Cerebellar cortex (tissue), 1 donor: ENCODE measurements around the gene CFAP210.
"Not testable (repeated sequence)": the region's sequence is repeated elsewhere in the genome, so short reads cannot be mapped to it uniquely, and the experiment has no call there.

ENCODE experiments used
- DNase-seq: peaks from one replicate; pipeline ENCODE4 v3.0.0-alpha.2; 2015; ENCODE audit warnings: low spot score

Gene CFAP210

DNA sequence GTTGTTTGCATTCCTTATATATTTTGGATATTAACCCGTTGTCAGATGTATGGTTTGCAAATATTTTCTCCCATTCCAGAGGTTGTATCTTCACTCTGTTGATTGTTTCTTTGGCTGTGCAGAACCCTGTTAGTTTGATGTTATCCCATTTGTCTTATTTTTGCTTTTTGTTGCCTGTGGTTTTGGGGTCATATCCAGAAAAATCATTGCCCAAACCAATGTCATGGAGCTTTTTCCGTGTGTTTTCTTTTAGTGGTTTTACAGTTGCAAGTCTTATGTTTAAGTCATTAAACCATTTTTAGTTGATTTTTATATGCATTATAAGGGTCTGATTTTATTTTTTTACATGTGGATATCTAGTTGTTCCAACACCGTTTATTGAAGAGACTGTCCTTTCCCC lies 74.3 kb downstream of the CFAP210 start:
- no peak for DNase-seq

DNA sequence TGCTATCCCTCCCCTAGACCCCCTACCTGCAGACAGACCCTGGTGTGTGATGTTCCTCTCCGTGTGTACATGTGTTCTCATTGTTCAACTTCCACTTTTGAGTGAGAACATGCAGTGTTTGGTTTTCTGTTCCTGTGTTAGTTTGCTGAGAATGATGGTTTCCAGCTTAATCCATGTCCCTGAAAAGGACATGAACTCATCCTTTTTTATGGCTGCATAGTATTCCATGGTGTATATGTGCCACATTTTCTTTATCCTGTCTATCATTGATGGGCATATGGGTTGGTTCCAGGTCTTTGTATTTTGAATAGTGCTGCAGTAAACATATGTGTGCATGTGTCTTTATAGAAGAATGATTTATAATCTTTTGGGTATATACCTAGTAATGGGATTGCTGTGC lies 78.2 kb downstream of the CFAP210 start:
- DNase-seq: not testable (repeated sequence)

DNA sequence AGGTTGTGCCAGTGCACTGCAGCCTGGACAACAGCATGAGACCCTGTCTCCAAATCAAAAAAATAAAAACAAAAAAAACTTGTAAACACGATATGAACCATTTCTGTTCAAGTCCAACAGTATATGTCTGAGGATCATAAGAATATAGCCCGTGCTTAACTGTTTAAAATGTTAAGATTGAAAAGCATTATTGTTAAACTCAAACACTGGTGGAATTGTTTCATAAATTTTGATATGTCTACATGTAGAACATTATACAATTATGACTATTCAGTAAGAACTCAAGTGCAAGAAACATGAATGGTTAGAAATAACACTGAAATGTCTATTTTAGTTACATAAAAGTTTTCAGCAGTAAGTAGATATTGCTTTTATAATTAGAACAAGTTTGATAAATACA lies 80.3 kb downstream of the CFAP210 start:
- no peak for DNase-seq

DNA sequence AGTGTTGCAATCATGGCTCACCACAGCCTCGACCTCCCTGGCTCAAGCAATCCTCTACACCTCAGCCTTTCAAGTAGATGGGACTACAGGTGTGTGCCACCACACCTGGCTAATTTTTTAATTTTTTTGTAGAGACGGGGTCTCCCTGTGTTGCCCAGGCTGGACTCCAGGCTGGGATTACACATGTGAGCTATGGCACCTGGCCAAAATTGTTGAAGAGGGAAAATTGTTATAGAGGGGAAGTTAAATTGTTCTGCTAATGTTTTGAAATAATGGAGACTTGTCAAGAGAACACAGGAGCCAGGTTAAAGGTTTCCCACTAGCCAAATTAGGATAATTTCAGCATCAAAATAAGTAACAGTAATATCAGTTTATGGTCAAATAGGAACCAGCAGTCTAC lies 84.9 kb downstream of the CFAP210 start:
- DNase-seq: no peak

DNA sequence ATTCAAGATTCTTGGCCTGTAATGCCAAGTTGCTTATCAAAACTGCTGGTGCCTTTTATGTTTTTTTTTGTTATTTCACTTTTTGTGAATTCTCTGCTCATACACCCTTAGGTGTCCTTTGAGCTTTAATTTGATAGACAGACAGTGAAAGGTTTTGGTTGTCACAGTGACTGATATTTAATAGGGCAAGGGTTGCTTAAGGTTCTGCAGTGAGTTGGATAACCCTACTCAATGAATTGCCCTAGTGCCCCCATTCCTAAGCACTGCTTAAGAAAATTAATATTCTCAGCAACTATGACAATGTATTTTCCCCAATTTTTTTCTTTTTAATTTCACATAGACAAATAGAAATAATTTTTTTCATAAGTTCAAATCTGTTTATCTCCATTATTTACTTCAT lies 94.6 kb downstream of the CFAP210 start:
- DNase-seq: no peak

DNA sequence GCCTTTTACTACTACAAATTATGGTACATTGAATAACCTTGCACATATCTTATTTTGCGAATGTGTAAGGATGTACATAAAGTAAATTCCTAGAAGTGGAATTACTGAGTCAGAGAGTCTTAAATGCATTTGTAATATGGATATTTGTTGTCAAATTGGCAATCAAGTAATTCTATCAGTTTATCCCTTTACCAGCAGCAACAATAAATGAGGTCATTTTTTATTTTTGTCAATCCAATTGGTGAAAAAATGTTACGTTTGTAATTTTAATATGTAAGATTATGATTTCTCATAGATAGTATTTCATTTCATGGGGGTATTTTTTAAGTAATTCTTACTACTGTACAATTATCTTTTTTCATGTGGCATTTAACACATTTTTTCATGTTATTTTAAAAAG lies 95.2 kb downstream of the CFAP210 start:
- DNase-seq: no peak

DNA sequence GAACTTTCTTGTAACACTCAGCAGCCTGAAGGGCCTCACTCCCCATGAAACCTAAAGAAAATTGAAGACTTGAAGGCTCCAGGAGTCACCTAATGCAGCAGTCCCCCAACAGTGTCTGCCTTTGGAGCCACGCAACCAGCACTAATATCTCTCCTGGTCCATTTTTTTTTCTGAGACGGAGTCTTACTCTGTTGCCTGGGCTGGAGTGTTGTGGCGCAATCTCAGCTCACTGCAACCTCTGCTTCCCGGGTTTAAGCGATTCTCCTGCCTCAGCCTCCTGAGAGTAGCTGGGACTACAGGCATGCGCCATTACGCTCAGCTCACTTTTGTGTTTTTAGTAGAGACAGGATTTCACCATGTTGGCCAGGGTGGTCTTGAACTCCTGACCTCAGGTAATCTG lies 97.7 kb downstream of the CFAP210 start:
- DNase-seq: not testable (repeated sequence)
